SK-N-SH treated with all-trans-retinoic acid at 6 μM for 48 hours (cell line): ENCODE results near the gene PCDH9.
A peak's percentile ranks its signal among the peaks of the same experiment; 100 is the strongest.

Experiments used
- ATAC-seq: fragments of 200-7000 bp; cut with Tn5 transposase; 3 replicates; pipeline ENCODE4 v1.9.1; 2020; ENCODE audit warnings: mild to moderate bottlenecking, moderate library complexity
- ARNTL ChIP-seq: fragments of 450-650 bp; formaldehyde crosslinking; IDR thresholded peaks from 2 replicates; pipeline ENCODE4 v1.5.0; 2020; ENCODE audit warnings: low read depth, mild to moderate bottlenecking, moderate library complexity, borderline replicate concordance
- CREB5 ChIP-seq: fragments of 250-450 bp; sonication (Bioruptor Pico); IDR thresholded peaks from 2 replicates; pipeline ENCODE4 v1.5.1; 2020; ENCODE audit warnings: low read depth, mild to moderate bottlenecking, moderate library complexity
- CSDC2 ChIP-seq: fragments of 250-450 bp; sonication (Bioruptor Pico); IDR thresholded peaks from 2 replicates; pipeline ENCODE4 v1.5.0; 2020; ENCODE audit warnings: mild to moderate bottlenecking, moderate library complexity
- ESRRG ChIP-seq: fragments of 250-450 bp; sonication (Bioruptor Pico); IDR thresholded peaks from 2 replicates; pipeline ENCODE4 v1.6.1; 2021; ENCODE audit warnings: mild to moderate bottlenecking
- GLIS3 ChIP-seq: fragments of 250-450 bp; sonication (Bioruptor Pico); IDR thresholded peaks from 2 replicates; pipeline ENCODE4 v1.5.0; 2020; ENCODE audit warnings: mild to moderate bottlenecking, moderate library complexity
- ISL1 ChIP-seq: fragments of 250-450 bp; sonication (Bioruptor Pico); IDR thresholded peaks from 2 replicates; pipeline ENCODE4 v2.1.2; 2022; ENCODE audit warnings: mild to moderate bottlenecking, moderate library complexity
- OSR1 ChIP-seq: fragments of 250-450 bp; sonication (Bioruptor Pico); IDR thresholded peaks from 2 replicates; pipeline ENCODE4 v1.8.0; 2022; ENCODE audit warnings: moderate library complexity, mild to moderate bottlenecking, inconsistent platforms
- PPARA ChIP-seq: fragments of 250-450 bp; sonication (Bioruptor Pico); IDR thresholded peaks from 2 replicates; pipeline ENCODE4 v1.5.0; 2020; ENCODE audit warnings: mild to moderate bottlenecking, borderline replicate concordance
- RARB ChIP-seq: fragments of 250-450 bp; sonication (Bioruptor Pico); IDR thresholded peaks from 2 replicates; pipeline ENCODE4 v1.8.0; 2021; ENCODE audit warnings: mild to moderate bottlenecking, moderate library complexity
- SNAI2 ChIP-seq: fragments of 250-450 bp; sonication (Bioruptor Pico); IDR thresholded peaks from 2 replicates; pipeline ENCODE4 v1.5.0; 2020; ENCODE audit warnings: mild to moderate bottlenecking, moderate library complexity
- TCF4 ChIP-seq: fragments of 250-450 bp; sonication (Bioruptor Pico); IDR thresholded peaks from 2 replicates; pipeline ENCODE4 v1.8.0; 2021; ENCODE audit warnings: mild to moderate bottlenecking, moderate library complexity, borderline replicate concordance
- ZC3H10 ChIP-seq: fragments of 250-450 bp; sonication (Bioruptor Pico); IDR thresholded peaks from 2 replicates; pipeline ENCODE4 v1.5.1; 2021; ENCODE audit warnings: mild to moderate bottlenecking, moderate library complexity
- ZFP3 ChIP-seq: fragments of 250-450 bp; sonication (Bioruptor Pico); IDR thresholded peaks from 2 replicates; pipeline ENCODE4 v1.5.0; 2020; ENCODE audit warnings: mild to moderate bottlenecking, moderate library complexity
- ZFP30 ChIP-seq: fragments of 450-650 bp; formaldehyde crosslinking; IDR thresholded peaks from 2 replicates; pipeline ENCODE4 v1.5.0; 2022; ENCODE audit warnings: mild to moderate bottlenecking, moderate library complexity
- ZNF70 ChIP-seq: fragments of 450-650 bp; formaldehyde crosslinking; IDR thresholded peaks from 2 replicates; pipeline ENCODE4 v1.5.0; 2020; ENCODE audit warnings: mild to moderate bottlenecking, moderate library complexity
- ZNF8 ChIP-seq: fragments of 450-650 bp; formaldehyde crosslinking; IDR thresholded peaks from 2 replicates; pipeline ENCODE4 v1.5.0; 2020; ENCODE audit warnings: mild to moderate bottlenecking, moderate library complexity
- TF ChIP-seq, protein P1 (sequence below): fragments of 250-450 bp; sonication (Bioruptor Pico); IDR thresholded peaks from 2 replicates; pipeline ENCODE4 v1.5.0; 2020; ENCODE audit warnings: mild to moderate bottlenecking, moderate library complexity
- TF ChIP-seq, protein P2 (sequence below): fragments of 250-450 bp; sonication (Bioruptor Pico); IDR thresholded peaks from 2 replicates; pipeline ENCODE4 v1.8.0; 2020; ENCODE audit warnings: mild to moderate bottlenecking, moderate library complexity, borderline replicate concordance
- TF ChIP-seq, protein P3 (sequence below): fragments of 250-450 bp; sonication (Bioruptor Pico); IDR thresholded peaks from 2 replicates; pipeline ENCODE4 v1.8.0; 2021; ENCODE audit warnings: low read depth, mild to moderate bottlenecking, moderate library complexity, borderline replicate concordance

Gene PCDH9

DNA sequence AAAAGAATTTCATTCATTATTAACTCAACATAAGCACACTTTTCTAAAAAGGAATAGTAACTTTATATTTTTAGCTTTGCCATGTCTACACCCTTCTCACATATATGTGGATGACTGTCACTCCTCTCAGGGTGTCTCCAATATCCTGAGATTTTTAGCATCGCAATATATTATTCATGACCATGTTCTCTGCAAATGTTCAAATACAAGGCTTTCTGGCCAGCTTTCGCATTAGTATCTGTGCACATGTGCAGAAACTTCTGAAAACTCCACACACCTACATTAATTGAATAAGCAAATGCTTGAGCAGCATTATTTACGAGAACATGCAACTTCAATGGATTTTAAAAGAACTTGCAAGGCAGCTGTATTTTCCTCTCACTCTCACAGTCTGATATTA, 334.8 kb downstream of the PCDH9 start:
- TF ChIP-seq CSDC2 (CRISPR knock-in tag) (no peak), PPARA (CRISPR knock-in tag) (no peak), ZC3H10 (CRISPR knock-in tag) (no peak), CREB5 (CRISPR knock-in tag) (no peak), RARB (CRISPR knock-in tag) (no peak), ZFP3 (CRISPR knock-in tag) (no peak), GLIS3 (CRISPR knock-in tag) (no peak), TCF4 (CRISPR knock-in tag) (no peak)
- TF ChIP-seq, protein P1, sequence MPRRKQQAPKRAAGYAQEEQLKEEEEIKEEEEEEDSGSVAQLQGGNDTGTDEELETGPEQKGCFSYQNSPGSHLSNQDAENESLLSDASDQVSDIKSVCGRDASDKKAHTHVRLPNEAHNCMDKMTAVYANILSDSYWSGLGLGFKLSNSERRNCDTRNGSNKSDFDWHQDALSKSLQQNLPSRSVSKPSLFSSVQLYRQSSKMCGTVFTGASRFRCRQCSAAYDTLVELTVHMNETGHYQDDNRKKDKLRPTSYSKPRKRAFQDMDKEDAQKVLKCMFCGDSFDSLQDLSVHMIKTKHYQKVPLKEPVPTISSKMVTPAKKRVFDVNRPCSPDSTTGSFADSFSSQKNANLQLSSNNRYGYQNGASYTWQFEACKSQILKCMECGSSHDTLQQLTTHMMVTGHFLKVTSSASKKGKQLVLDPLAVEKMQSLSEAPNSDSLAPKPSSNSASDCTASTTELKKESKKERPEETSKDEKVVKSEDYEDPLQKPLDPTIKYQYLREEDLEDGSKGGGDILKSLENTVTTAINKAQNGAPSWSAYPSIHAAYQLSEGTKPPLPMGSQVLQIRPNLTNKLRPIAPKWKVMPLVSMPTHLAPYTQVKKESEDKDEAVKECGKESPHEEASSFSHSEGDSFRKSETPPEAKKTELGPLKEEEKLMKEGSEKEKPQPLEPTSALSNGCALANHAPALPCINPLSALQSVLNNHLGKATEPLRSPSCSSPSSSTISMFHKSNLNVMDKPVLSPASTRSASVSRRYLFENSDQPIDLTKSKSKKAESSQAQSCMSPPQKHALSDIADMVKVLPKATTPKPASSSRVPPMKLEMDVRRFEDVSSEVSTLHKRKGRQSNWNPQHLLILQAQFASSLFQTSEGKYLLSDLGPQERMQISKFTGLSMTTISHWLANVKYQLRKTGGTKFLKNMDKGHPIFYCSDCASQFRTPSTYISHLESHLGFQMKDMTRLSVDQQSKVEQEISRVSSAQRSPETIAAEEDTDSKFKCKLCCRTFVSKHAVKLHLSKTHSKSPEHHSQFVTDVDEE (CRISPR knock-in tag) = no peak

GRCh38 chr13:66888698-66889097, 341.4 kb downstream of the PCDH9 start:
- TF ChIP-seq, protein P2, sequence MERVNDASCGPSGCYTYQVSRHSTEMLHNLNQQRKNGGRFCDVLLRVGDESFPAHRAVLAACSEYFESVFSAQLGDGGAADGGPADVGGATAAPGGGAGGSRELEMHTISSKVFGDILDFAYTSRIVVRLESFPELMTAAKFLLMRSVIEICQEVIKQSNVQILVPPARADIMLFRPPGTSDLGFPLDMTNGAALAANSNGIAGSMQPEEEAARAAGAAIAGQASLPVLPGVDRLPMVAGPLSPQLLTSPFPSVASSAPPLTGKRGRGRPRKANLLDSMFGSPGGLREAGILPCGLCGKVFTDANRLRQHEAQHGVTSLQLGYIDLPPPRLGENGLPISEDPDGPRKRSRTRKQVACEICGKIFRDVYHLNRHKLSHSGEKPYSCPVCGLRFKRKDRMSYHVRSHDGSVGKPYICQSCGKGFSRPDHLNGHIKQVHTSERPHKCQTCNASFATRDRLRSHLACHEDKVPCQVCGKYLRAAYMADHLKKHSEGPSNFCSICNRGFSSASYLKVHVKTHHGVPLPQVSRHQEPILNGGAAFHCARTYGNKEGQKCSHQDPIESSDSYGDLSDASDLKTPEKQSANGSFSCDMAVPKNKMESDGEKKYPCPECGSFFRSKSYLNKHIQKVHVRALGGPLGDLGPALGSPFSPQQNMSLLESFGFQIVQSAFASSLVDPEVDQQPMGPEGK (CRISPR knock-in tag) = no peak
- TF ChIP-seq, protein P1 (CRISPR knock-in tag) = no peak
- TF ChIP-seq ZFP30 (CRISPR knock-in tag) = no peak
- TF ChIP-seq CSDC2 (CRISPR knock-in tag) = no peak
- no peak for TF ChIP-seq ZNF8 (CRISPR knock-in tag)
- no peak for TF ChIP-seq SNAI2 (CRISPR knock-in tag)
- no peak for TF ChIP-seq OSR1 (CRISPR knock-in tag)
- no peak for TF ChIP-seq RARB (CRISPR knock-in tag)
- no peak for TF ChIP-seq ISL1 (CRISPR knock-in tag)
- TF ChIP-seq ESRRG = no peak
- no peak for TF ChIP-seq PPARA (CRISPR knock-in tag)
- ATAC-seq = no peak

More for the DNA sequence above, 334.8 kb downstream of the PCDH9 start:
- no peak for ATAC-seq

DNA sequence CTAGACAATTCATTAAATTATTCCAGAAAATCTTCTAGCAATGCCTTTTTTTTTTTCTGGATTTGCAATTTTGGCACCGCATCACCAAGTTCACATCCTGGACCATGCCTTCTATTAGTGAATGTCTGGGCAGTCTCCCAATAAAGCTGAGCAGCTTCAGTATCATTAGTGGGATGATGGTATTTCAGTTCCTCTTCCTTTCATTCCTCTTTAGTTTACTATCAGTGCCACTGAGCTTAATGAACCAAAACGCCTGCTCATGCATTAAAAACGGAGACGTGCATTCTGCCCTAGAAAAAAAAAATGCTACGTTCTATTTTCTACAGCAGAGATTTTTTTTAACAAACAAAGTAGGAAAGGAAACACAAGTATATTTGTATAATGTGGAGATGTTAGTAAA, 343.0 kb downstream of the PCDH9 start:
- TF ChIP-seq ISL1 (CRISPR knock-in tag) (peak; percentile 55), ZNF70 (no peak), ARNTL (CRISPR knock-in tag) (no peak)
- TF ChIP-seq, protein P3, sequence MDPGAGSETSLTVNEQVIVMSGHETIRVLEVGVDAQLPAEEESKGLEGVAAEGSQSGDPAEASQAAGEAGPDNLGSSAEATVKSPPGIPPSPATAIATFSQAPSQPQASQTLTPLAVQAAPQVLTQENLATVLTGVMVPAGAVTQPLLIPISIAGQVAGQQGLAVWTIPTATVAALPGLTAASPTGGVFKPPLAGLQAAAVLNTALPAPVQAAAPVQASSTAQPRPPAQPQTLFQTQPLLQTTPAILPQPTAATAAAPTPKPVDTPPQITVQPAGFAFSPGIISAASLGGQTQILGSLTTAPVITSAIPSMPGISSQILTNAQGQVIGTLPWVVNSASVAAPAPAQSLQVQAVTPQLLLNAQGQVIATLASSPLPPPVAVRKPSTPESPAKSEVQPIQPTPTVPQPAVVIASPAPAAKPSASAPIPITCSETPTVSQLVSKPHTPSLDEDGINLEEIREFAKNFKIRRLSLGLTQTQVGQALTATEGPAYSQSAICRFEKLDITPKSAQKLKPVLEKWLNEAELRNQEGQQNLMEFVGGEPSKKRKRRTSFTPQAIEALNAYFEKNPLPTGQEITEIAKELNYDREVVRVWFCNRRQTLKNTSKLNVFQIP (CRISPR knock-in tag) = no peak
- peak; percentile 58 for ATAC-seq
